ENCODE measurements around the gene IQCM.

DNA sequence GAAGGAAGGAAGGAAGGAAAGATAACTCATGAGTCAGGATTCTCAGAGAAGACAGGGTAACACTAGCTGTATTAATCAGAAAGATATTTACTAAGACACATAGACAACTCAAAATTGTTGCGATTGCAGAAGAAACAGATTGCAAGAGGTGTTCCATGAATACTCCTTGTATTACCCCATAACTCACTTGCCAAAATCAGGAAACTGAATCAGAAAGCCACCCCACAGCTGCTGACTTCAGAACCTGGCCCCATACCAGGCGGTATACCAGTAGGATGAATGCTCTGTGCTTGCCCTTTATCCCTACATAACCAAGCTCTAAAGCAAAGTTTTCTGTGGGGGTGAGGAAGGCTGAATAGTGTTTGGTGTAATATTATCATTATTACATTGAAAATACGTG lies 468.5 kb downstream of the IQCM start:
- TF ChIP-seq RORB (CRISPR knock-in tag; IDR thresholded peaks at IDR 0.05) (no peak), FOXK1 (CRISPR knock-in tag; IDR thresholded peaks at IDR 0.05) (no peak), ZNF671 (CRISPR knock-in tag; IDR thresholded peaks at IDR 0.05) (no peak)
- TF ChIP-seq, protein P1, sequence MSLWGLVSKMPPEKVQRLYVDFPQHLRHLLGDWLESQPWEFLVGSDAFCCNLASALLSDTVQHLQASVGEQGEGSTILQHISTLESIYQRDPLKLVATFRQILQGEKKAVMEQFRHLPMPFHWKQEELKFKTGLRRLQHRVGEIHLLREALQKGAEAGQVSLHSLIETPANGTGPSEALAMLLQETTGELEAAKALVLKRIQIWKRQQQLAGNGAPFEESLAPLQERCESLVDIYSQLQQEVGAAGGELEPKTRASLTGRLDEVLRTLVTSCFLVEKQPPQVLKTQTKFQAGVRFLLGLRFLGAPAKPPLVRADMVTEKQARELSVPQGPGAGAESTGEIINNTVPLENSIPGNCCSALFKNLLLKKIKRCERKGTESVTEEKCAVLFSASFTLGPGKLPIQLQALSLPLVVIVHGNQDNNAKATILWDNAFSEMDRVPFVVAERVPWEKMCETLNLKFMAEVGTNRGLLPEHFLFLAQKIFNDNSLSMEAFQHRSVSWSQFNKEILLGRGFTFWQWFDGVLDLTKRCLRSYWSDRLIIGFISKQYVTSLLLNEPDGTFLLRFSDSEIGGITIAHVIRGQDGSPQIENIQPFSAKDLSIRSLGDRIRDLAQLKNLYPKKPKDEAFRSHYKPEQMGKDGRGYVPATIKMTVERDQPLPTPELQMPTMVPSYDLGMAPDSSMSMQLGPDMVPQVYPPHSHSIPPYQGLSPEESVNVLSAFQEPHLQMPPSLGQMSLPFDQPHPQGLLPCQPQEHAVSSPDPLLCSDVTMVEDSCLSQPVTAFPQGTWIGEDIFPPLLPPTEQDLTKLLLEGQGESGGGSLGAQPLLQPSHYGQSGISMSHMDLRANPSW (CRISPR knock-in tag; conservative IDR thresholded peaks at IDR 0.05; ENCODE audit: low read depth), result no peak
- TF ChIP-seq, protein P2, sequence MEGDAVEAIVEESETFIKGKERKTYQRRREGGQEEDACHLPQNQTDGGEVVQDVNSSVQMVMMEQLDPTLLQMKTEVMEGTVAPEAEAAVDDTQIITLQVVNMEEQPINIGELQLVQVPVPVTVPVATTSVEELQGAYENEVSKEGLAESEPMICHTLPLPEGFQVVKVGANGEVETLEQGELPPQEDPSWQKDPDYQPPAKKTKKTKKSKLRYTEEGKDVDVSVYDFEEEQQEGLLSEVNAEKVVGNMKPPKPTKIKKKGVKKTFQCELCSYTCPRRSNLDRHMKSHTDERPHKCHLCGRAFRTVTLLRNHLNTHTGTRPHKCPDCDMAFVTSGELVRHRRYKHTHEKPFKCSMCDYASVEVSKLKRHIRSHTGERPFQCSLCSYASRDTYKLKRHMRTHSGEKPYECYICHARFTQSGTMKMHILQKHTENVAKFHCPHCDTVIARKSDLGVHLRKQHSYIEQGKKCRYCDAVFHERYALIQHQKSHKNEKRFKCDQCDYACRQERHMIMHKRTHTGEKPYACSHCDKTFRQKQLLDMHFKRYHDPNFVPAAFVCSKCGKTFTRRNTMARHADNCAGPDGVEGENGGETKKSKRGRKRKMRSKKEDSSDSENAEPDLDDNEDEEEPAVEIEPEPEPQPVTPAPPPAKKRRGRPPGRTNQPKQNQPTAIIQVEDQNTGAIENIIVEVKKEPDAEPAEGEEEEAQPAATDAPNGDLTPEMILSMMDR (IDR thresholded peaks at IDR 0.05), result no peak
